ENCODE data around the gene INPP5A.
"Not testable (repeated sequence)": the region's sequence is repeated elsewhere in the genome, so short reads cannot be mapped to it uniquely, and the experiment has no call there.

DNA sequence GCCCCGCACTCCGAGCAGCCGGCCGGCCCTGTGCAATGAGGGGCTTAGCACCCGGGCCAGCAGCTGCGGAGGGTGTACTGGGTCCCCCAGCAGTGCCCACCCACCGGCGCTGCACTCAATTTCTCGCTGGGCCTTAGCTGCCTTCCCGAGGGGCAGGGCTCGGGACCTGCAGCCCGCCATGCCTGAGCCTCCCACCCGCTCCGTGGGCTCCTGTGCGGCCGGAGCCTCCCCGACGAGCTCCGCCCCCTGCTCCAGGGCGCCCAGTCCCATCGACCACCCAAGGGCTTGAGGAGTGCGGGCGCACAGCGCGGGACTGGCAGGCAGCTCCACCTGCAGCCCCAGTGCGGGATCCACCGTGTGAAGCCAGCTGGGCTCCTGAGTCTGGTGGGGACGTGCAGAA lies 143.2 kb downstream of the INPP5A start:
- TF ChIP-seq TRIM28 (IDR thresholded peaks at IDR 0.05); RBBP5 (IDR thresholded peaks at IDR 0.05; ENCODE audit: borderline replicate concordance, insufficient read depth, low read length, poor library complexity, severe bottlenecking); ZSCAN32 (CRISPR knock-in tag; IDR thresholded peaks at IDR 0.05); PCBP2 (IDR thresholded peaks at IDR 0.05; ENCODE audit: low read depth, low read length, poor library complexity, severe bottlenecking): not testable (repeated sequence)

Measured in K562 (cell line).